Mesenchymal stem cell (in vitro differentiated cells and primary cell): ENCODE measurements around the gene MSI2.

Source experiments
- DNase-seq: peaks from one replicate; pipeline ENCODE4 v3.0.0-alpha.2; 2013
- H2AFZ ChIP-seq: one replicate; pipeline ENCODE4 v1.6.1; 2013; ENCODE audit warnings: low read depth, mild to moderate bottlenecking, control low read depth, inconsistent platforms, low read length, moderate library complexity
- H2AK5ac ChIP-seq: 2 replicates; pipeline ENCODE4 v1.6.1; 2013; ENCODE audit warnings: low read length, moderate library complexity, mild to moderate bottlenecking, inconsistent platforms; ENCODE audit not compliant: severe bottlenecking
- H2BK120ac ChIP-seq: one replicate; pipeline ENCODE4 v1.6.1; 2013; ENCODE audit warnings: low read depth, mild to moderate bottlenecking, inconsistent platforms, low read length, moderate library complexity
- H2BK12ac ChIP-seq, 2 experiments: one replicate each; pipeline ENCODE4 v1.6.1; 2013; ENCODE audit warnings: inconsistent platforms in 2 of 2, low read length in 2 of 2, mild to moderate bottlenecking in 2 of 2, moderate library complexity in 2 of 2, control low read depth in 1 of 2
- H2BK15ac ChIP-seq: one replicate; pipeline ENCODE4 v1.6.1; 2013; ENCODE audit warnings: mild to moderate bottlenecking, low read depth, inconsistent platforms; ENCODE audit not compliant: poor library complexity, severe bottlenecking
- H2BK5ac ChIP-seq: 2 replicates; pipeline ENCODE4 v1.6.1; 2013; ENCODE audit warnings: low read depth, mild to moderate bottlenecking, low read length, control low read depth, inconsistent platforms; ENCODE audit not compliant: poor library complexity, severe bottlenecking
- H3K14ac ChIP-seq, 2 experiments: one replicate each; pipeline ENCODE4 v1.6.1; 2013; ENCODE audit warnings: inconsistent platforms in 2 of 2, low read length in 2 of 2, control low read depth in 1 of 2, mild to moderate bottlenecking in 1 of 2, moderate library complexity in 1 of 2
- H3K18ac ChIP-seq, 2 experiments: one replicate each; pipeline ENCODE4 v1.6.1; 2013; ENCODE audit warnings: inconsistent platforms in 2 of 2, low read length in 2 of 2, control low read depth in 1 of 2, low read depth in 1 of 2, mild to moderate bottlenecking in 1 of 2
- H3K23ac ChIP-seq, 2 experiments: one replicate each; pipeline ENCODE4 v1.6.1; 2013; ENCODE audit warnings: inconsistent platforms in 2 of 2, low read length in 2 of 2, mild to moderate bottlenecking in 2 of 2, moderate library complexity in 2 of 2, control low read depth in 1 of 2
- H3K27ac ChIP-seq: 2 replicates; pipeline ENCODE4 v1.5.1; 2013; ENCODE audit warnings: mild to moderate bottlenecking, moderate library complexity, low read length, control low read depth, inconsistent platforms; ENCODE audit not compliant: poor library complexity, severe bottlenecking
- H3K27me3 ChIP-seq, 2 experiments: 2 replicates each; pipeline versions ENCODE4 v1.6.1 to v1.7.0; 2013; ENCODE audit warnings: low read length in 2 of 2, mild to moderate bottlenecking in 2 of 2, moderate library complexity in 2 of 2, control low read depth in 1 of 2, inconsistent platforms in 1 of 2; ENCODE audit not compliant: control insufficient read depth in 1 of 2, insufficient read depth in 1 of 2
- H3K36me3 ChIP-seq, 2 experiments: 2 replicates each; pipeline versions ENCODE4 v1.6.1 to v1.7.0; 2013; ENCODE audit warnings: low read length in 2 of 2, control low read depth in 1 of 2, inconsistent platforms in 1 of 2, low read depth in 1 of 2, mild to moderate bottlenecking in 1 of 2; ENCODE audit not compliant: insufficient read depth in 2 of 2, control insufficient read depth in 1 of 2
- H3K4ac ChIP-seq, 2 experiments: one replicate each; pipeline ENCODE4 v1.6.1; 2013; ENCODE audit warnings: inconsistent platforms in 2 of 2, low read length in 2 of 2, mild to moderate bottlenecking in 2 of 2, moderate library complexity in 2 of 2, control low read depth in 1 of 2, low read depth in 1 of 2
- H3K4me1 ChIP-seq: 2 replicates; pipeline ENCODE4 v1.6.1; 2013; ENCODE audit warnings: low read depth, low read length, control low read depth; ENCODE audit not compliant: control insufficient read depth, insufficient read depth
- H3K4me2 ChIP-seq: 2 replicates; pipeline ENCODE4 v1.6.1; 2013; ENCODE audit warnings: low read length, mild to moderate bottlenecking, inconsistent platforms; ENCODE audit not compliant: poor library complexity, severe bottlenecking
- H3K4me3 ChIP-seq, 2 experiments: 2 replicates each; pipeline versions ENCODE4 v1.5.1 to v1.7.0; 2013; ENCODE audit warnings: low read length in 2 of 2, mild to moderate bottlenecking in 2 of 2, control low read depth in 1 of 2, low read depth in 1 of 2; ENCODE audit not compliant: insufficient read depth in 1 of 2
- H3K79me1 ChIP-seq: replicated peaks from 2 replicates; pipeline ENCODE4 v1.6.1; 2013; ENCODE audit warnings: mild to moderate bottlenecking, control low read depth, low read length, inconsistent platforms; ENCODE audit not compliant: poor library complexity, severe bottlenecking
- H3K9ac ChIP-seq: 2 replicates; pipeline ENCODE4 v1.7.0; 2013; ENCODE audit warnings: mild to moderate bottlenecking, low read length, moderate library complexity
- H3K9me3 ChIP-seq: 2 replicates; pipeline ENCODE4 v1.7.0; 2013; ENCODE audit warnings: mild to moderate bottlenecking, low read length; ENCODE audit not compliant: control insufficient read depth
- H4K8ac ChIP-seq: one replicate; pipeline ENCODE4 v1.6.1; 2013; ENCODE audit warnings: inconsistent platforms, mild to moderate bottlenecking, low read length, moderate library complexity
- H4K91ac ChIP-seq: one replicate; pipeline ENCODE4 v1.6.1; 2013; ENCODE audit warnings: mild to moderate bottlenecking, low read length, inconsistent platforms
- whole genome bisulfite sequencing: methylation state at CpG from one replicate; pipeline ENCODE4 v1.1.7; 2013; ENCODE audit warnings: mixed read lengths; 5-methylcytosine and 5-hydroxymethylcytosine counted together

The MSI2 gene

GRCh38 chr17:57277923-57278604 is 21.7 kb downstream of the MSI2 start:
- Histone ChIP-seq H3K4me1 (peaks cover 1% of the 10 kb centered on the region), H3K27ac (no peak overlapping the region)
- WGBS = 94% methylated on average over 6 of the region's 8 CpGs

GRCh38 chr17:57278740-57279387 is 22.5 kb downstream of the MSI2 start:
- no peak overlapping the region for H2AK5ac ChIP-seq
- H3K18ac ChIP-seq = no peak overlapping the region
- no peak overlapping the region for H3K4me3 ChIP-seq
- H4K91ac ChIP-seq = no peak overlapping the region
- H3K9me3 ChIP-seq = no peaks in the 10 kb centered on the region
- no peak overlapping the region for H2AFZ ChIP-seq
- no peak overlapping the region for H3K9ac ChIP-seq
- no peak overlapping the region for H3K27ac ChIP-seq
- H3K4me2 ChIP-seq = no peak overlapping the region
- H3K36me3 ChIP-seq = peaks cover 0 to 21% of the 10 kb centered on the region in 2 experiments
- no peak overlapping the region for H2BK15ac ChIP-seq
- peaks cover 1% of the 10 kb centered on the region for H3K4me1 ChIP-seq
- DNase-seq = no peak
- no peaks in the 10 kb centered on the region for H3K27me3 ChIP-seq
- WGBS = 99% methylated on average over 10 of the region's 10 CpGs
- peaks cover 37% of the 10 kb centered on the region for H3K79me1 ChIP-seq
- H2BK5ac ChIP-seq = no peak overlapping the region
- H2BK120ac ChIP-seq = no peak overlapping the region
- H3K14ac ChIP-seq = no peak overlapping the region
- no peak overlapping the region for H4K8ac ChIP-seq
- H2BK12ac ChIP-seq = no peak overlapping the region
- H3K23ac ChIP-seq = no peak overlapping the region
- no peak overlapping the region for H3K4ac ChIP-seq

More at GRCh38 chr17:57277923-57278604, 21.7 kb downstream of the MSI2 start:
- no peak overlapping the region for H2BK15ac ChIP-seq
- H3K23ac ChIP-seq = no peak overlapping the region
- H3K14ac ChIP-seq = no peak overlapping the region
- no peaks in the 10 kb centered on the region for H3K9me3 ChIP-seq
- DNase-seq = no peak
- H3K79me1 ChIP-seq = peaks cover 39% of the 10 kb centered on the region
- H3K4me3 ChIP-seq = no peak overlapping the region
- H2BK12ac ChIP-seq = no peak overlapping the region
- no peak overlapping the region for H4K91ac ChIP-seq
- H2BK5ac ChIP-seq = no peak overlapping the region
- no peak overlapping the region for H3K4ac ChIP-seq
- H2AK5ac ChIP-seq = no peak overlapping the region
- H3K9ac ChIP-seq = no peak overlapping the region
- no peak overlapping the region for H2AFZ ChIP-seq
- H3K4me2 ChIP-seq = no peak overlapping the region
- no peak overlapping the region for H2BK120ac ChIP-seq
- peaks cover 0 to 22% of the 10 kb centered on the region in 2 experiments for H3K36me3 ChIP-seq
- no peak overlapping the region for H3K18ac ChIP-seq
- H3K27me3 ChIP-seq = no peaks in the 10 kb centered on the region
- H4K8ac ChIP-seq = no peak overlapping the region

- Histone ChIP-seq H2AFZ (no peak overlapping the region), H3K23ac (no peak overlapping the region), H4K91ac (no peak overlapping the region), H3K36me3 (peaks cover 0 to 21% of the 10 kb centered on the region in 2 experiments), H4K8ac (no peak overlapping the region), H3K4me3 (no peak overlapping the region), H2AK5ac (no peak overlapping the region), H2BK5ac (no peak overlapping the region), H3K9ac (no peak overlapping the region), H2BK15ac (no peak overlapping the region), H3K27ac (no peak overlapping the region), H3K79me1 (peaks cover 38% of the 10 kb centered on the region), H2BK120ac (no peak overlapping the region), H3K27me3 (no peaks in the 10 kb centered on the region), H3K18ac (no peak overlapping the region), H3K4me2 (no peak overlapping the region), H2BK12ac (no peak overlapping the region), H3K4ac (no peak overlapping the region), H3K9me3 (no peaks in the 10 kb centered on the region), H3K14ac (no peak overlapping the region), H3K4me1 (peaks cover 1% of the 10 kb centered on the region)
- WGBS = 100% methylated on average over 3 of the region's 3 CpGs
- DNase-seq = no peak
These were observed 23.1 kb downstream of the MSI2 start for GRCh38 chr17:57279432-57279831.

GRCh38 chr17:57281887-57282286 is 25.6 kb downstream of the MSI2 start:
- no peaks in the 10 kb centered on the region for H3K27me3 ChIP-seq
- H2BK120ac ChIP-seq = no peak overlapping the region
- no peak overlapping the region for H3K4ac ChIP-seq
- no peak overlapping the region for H2BK15ac ChIP-seq
- no peak overlapping the region for H2BK5ac ChIP-seq
- H3K18ac ChIP-seq = no peak overlapping the region
- H3K4me3 ChIP-seq = no peak overlapping the region
- WGBS = 96% methylated on average over 4 of the region's 4 CpGs
- H3K27ac ChIP-seq = no peak overlapping the region
- DNase-seq = no peak
- H2BK12ac ChIP-seq = no peak overlapping the region
- no peak overlapping the region for H3K14ac ChIP-seq
- no peak overlapping the region for H4K91ac ChIP-seq
- H3K9me3 ChIP-seq = no peaks in the 10 kb centered on the region
- peaks cover 0 to 21% of the 10 kb centered on the region in 2 experiments for H3K36me3 ChIP-seq
- no peak overlapping the region for H2AFZ ChIP-seq
- H3K4me1 ChIP-seq = peaks cover 7% of the 10 kb centered on the region
- H3K79me1 ChIP-seq = peaks cover 37% of the 10 kb centered on the region
- H3K4me2 ChIP-seq = no peak overlapping the region
- H3K23ac ChIP-seq = no peak overlapping the region
- no peak overlapping the region for H3K9ac ChIP-seq
- H2AK5ac ChIP-seq = no peak overlapping the region
- no peak overlapping the region for H4K8ac ChIP-seq
